Memory B cell (primary cell): Measurements from ENCODE around the gene GALNTL6.
A peak's percentile ranks its signal among the peaks of the same experiment; 100 is the strongest.

ENCODE experiments used
- ATAC-seq: fragments of 150-1000 bp; cut with Tn5 transposase; 2 replicates; pipeline ENCODE4 v1.10.0; 2021; ENCODE audit warnings: low read depth, mild to moderate bottlenecking, moderate library complexity
- DNase-seq, 2 donors: peaks; one replicate each; pipeline ENCODE4 v3.0.0; 2022; ENCODE audit warnings: low spot score in 2 of 2
- H3K27ac Mint-ChIP-seq: one replicate; pipeline ENCODE4 v1.8.0; 2022; ENCODE audit warnings: mild to moderate bottlenecking, moderate library complexity, mixed read lengths
- H3K27me3 Mint-ChIP-seq: one replicate; pipeline ENCODE4 v1.8.0; 2022; ENCODE audit warnings: mixed read lengths
- H3K36me3 Mint-ChIP-seq: one replicate; pipeline ENCODE4 v1.8.0; 2022; ENCODE audit warnings: mild to moderate bottlenecking, mixed read lengths
- H3K4me1 Mint-ChIP-seq: one replicate; pipeline ENCODE4 v1.8.0; 2022; ENCODE audit warnings: mixed read lengths
- H3K4me3 Mint-ChIP-seq: one replicate; pipeline ENCODE4 v1.8.0; 2022; ENCODE audit warnings: mild to moderate bottlenecking, moderate library complexity, mixed read lengths
- H3K9me3 Mint-ChIP-seq: one replicate; pipeline ENCODE4 v1.8.0; 2022; ENCODE audit warnings: mixed read lengths

Gene GALNTL6

DNA sequence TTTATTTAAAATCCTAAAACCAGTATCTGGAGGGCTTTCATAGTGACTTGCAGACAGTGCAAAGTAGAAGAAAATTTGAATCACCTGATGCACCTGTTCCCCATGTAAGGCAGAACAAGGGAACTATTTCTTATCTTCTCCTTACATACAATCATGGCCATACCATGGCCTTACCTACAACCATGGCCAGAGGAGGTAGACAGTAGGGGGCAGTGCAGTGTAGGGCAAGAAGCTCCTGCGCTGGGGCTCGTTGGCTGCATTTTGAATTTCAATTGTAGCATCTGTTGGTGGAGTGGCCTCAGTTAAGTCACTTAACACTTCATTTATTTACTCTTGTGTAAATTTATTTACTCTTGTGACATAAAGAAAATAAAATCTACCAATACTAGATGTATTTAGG is 33.0 kb downstream of the GALNTL6 start:
- H3K36me3 Mint-ChIP-seq = no peaks in the 10 kb centered on the region
- H3K27ac Mint-ChIP-seq = no peak overlapping the region
- no peaks in the 10 kb centered on the region for H3K4me1 Mint-ChIP-seq
- peak in 1 of 2 donors; percentile 8 for DNase-seq
- no peak overlapping the region for H3K4me3 Mint-ChIP-seq
- no peaks in the 10 kb centered on the region for H3K9me3 Mint-ChIP-seq
- ATAC-seq = peak; percentile 35
- H3K27me3 Mint-ChIP-seq = no peaks in the 10 kb centered on the region

DNA sequence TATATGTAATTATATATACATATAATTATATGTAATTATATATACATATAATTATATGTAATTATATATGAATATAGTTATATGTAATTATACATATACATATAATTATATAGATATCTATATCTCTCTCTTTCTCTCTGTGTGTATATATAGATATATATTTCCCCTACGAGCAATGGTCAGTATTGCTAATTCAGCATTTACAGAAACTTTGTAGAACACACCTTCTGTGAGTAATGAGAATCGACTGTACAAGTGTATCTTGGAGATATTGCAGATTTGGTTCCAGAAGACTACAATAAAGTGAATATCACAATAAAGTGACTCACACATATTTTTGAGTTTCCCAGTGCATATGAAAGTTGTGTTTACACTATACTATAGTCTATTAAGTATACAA is 33.7 kb downstream of the GALNTL6 start:
- H3K27ac Mint-ChIP-seq = no peak overlapping the region
- H3K27me3 Mint-ChIP-seq = no peaks in the 10 kb centered on the region
- no peaks in the 10 kb centered on the region for H3K36me3 Mint-ChIP-seq
- H3K9me3 Mint-ChIP-seq = no peaks in the 10 kb centered on the region
- no peak overlapping the region for H3K4me3 Mint-ChIP-seq
- no peak for ATAC-seq
- no peaks in the 10 kb centered on the region for H3K4me1 Mint-ChIP-seq
- no peak for DNase-seq

DNA sequence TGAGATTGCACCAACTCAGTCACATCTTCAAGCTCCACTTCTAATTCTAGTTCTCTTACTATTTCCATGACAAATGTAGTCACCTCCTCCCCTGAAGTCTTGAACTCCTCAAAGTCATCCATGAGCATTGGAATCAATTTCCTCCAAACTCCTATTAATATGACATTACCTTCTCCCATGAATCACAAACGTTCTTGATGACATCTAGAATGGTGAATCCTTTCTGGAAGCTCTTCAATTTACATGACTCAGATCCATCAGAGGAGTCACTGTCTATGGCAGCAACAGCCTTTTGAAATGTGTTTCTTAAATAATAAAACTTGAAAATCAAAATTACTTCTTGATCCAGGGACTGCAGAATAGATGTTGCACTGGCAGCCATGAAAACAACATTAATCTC is 34.5 kb downstream of the GALNTL6 start:
- H3K36me3 Mint-ChIP-seq = no peaks in the 10 kb centered on the region
- no peaks in the 10 kb centered on the region for H3K27me3 Mint-ChIP-seq
- DNase-seq (no peak), ATAC-seq (no peak)
- H3K9me3 Mint-ChIP-seq = no peaks in the 10 kb centered on the region
- no peak overlapping the region for H3K4me3 Mint-ChIP-seq
- H3K27ac Mint-ChIP-seq = no peak overlapping the region
- peaks cover 2% of the 10 kb centered on the region for H3K4me1 Mint-ChIP-seq

DNA sequence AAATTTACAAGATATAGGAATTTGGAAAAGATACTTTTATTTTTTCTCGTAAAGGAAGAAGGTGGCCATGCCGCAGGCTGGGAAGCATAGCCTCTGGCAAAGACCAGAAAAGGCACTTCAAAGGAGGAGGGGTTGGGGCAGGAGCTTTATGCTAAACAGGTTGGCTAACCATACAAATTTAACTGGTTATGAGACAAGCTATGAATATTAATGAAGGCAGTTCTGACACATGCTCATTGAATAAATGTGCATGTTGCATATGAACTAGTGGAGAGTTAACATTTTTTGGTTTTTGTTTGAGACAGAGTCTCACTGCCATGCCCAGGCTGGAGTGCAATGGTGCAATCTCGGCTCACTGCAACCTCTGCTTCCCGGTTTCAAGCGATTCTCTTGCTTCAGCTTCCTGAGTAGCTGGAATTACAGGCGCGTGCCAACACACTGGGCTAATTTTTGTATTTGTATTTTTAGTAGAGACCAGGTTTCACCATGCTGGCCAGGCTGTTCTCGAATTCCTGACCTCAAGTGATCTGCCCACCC is 36.5 kb downstream of the GALNTL6 start:
- H3K27me3 Mint-ChIP-seq = no peaks in the 10 kb centered on the region
- no peaks in the 10 kb centered on the region for H3K9me3 Mint-ChIP-seq
- H3K4me1 Mint-ChIP-seq = peaks cover 4% of the 10 kb centered on the region
- H3K4me3 Mint-ChIP-seq = no peak overlapping the region
- no peak for ATAC-seq
- H3K27ac Mint-ChIP-seq = no peak overlapping the region
- DNase-seq = no peak
- no peaks in the 10 kb centered on the region for H3K36me3 Mint-ChIP-seq

DNA sequence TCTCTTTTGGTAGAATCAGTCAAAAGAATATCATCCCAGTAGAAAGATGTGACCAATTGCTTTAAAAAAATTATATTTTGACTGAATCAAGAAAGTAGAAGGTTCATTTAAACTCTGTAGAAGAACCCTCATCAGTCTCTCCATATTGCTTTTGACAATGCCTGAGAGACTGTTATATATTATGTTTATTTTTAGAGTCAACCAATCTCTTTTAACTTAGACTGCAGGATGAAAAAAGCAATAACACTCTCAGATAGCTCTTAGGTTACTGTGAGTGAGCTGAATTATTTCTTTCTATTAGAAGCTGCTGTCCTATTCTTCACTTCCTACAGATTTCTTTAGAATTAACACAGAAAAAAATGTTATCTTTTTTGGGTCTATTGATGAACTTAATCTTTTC is 38.1 kb downstream of the GALNTL6 start:
- ATAC-seq = no peak
- H3K27ac Mint-ChIP-seq = no peak overlapping the region
- no peak overlapping the region for H3K4me3 Mint-ChIP-seq
- H3K27me3 Mint-ChIP-seq = no peaks in the 10 kb centered on the region
- peaks cover 4% of the 10 kb centered on the region for H3K4me1 Mint-ChIP-seq
- H3K36me3 Mint-ChIP-seq = no peaks in the 10 kb centered on the region
- no peaks in the 10 kb centered on the region for H3K9me3 Mint-ChIP-seq
- no peak for DNase-seq

DNA sequence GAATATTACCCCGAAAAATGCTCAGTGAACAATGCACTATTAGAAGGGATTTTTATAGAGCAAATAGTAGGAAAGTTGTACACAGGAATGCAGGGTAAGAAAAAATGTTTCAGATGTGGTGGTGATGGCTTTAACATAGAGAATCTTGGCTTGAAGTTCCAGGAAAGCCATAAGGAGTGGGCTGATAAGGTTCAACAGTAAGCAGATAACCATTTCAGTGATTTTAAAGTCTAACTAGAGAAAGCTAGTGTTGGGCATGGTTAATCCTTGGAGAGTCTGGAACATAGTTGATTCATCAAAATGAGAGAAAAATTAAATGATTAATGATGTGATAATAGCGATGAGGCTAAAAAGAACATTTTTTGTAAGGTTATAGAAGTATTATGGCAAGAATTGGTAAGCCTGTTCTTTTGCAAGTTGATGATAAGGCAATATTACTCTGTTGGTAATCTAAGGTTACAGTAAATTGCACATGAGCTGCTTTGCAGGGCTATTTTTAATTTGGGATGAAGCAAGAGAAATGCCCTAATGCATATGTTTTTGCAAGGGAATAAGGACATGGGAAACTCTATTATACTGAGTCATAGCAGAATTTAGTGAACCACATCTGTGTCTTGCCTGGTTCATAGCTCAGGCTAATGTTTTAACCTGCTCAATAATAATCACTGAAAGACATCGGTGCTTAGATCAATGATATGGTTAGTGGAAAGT is 44.3 kb downstream of the GALNTL6 start:
- no peak for ATAC-seq
- H3K36me3 Mint-ChIP-seq = no peaks in the 10 kb centered on the region
- H3K27ac Mint-ChIP-seq = no peak overlapping the region
- H3K4me1 Mint-ChIP-seq = peaks cover 2% of the 10 kb centered on the region
- no peaks in the 10 kb centered on the region for H3K9me3 Mint-ChIP-seq
- no peak overlapping the region for H3K4me3 Mint-ChIP-seq
- DNase-seq = no peak
- no peaks in the 10 kb centered on the region for H3K27me3 Mint-ChIP-seq

DNA sequence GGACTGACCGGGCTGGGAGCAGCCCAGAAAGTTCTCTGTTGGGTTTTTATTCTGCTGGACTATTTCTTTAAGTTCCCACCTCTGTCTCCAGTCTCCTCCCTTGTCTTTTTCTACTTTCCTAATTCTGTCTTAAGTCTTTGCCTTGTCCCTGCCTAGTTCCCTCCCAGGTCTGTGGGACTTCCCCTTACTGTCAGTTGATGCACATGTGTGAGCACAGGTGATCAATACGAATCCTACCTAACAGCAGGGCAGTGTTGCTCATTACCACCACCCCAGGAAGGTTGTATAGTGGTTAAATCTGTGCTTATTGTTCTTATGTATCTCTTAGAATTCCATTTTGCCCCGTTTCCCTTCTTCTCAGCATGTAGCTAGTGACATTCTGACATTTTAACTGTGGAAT is 62.1 kb downstream of the GALNTL6 start:
- no peak for DNase-seq
- no peak overlapping the region for H3K4me3 Mint-ChIP-seq
- H3K27ac Mint-ChIP-seq = no peak overlapping the region
- no peaks in the 10 kb centered on the region for H3K36me3 Mint-ChIP-seq
- no peaks in the 10 kb centered on the region for H3K9me3 Mint-ChIP-seq
- peak; percentile 78 for ATAC-seq
- peaks cover 3% of the 10 kb centered on the region for H3K4me1 Mint-ChIP-seq
- H3K27me3 Mint-ChIP-seq = no peaks in the 10 kb centered on the region

DNA sequence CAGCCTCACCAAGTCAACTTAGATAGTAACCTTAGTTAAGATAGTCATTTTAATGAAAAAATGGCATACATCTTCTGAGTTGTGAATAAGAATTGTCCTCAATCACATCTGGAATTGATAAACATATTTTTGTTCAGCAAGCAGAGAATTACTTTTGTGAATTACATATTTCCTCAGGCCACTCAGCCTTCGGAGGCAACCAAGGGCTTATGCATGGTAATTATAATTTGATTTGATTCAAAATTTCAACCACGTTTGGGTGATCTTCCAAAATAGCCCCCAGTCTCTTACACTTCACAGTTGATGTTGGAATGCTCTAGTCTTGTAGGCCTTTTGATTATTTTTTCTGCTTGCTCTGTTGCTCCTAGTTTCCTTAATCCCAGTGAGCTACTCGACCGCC is 63.4 kb downstream of the GALNTL6 start:
- peaks cover 3% of the 10 kb centered on the region for H3K4me1 Mint-ChIP-seq
- no peaks in the 10 kb centered on the region for H3K36me3 Mint-ChIP-seq
- no peaks in the 10 kb centered on the region for H3K9me3 Mint-ChIP-seq
- DNase-seq (no peak), ATAC-seq (no peak)
- no peak overlapping the region for H3K27ac Mint-ChIP-seq
- H3K4me3 Mint-ChIP-seq = no peak overlapping the region
- no peaks in the 10 kb centered on the region for H3K27me3 Mint-ChIP-seq

DNA sequence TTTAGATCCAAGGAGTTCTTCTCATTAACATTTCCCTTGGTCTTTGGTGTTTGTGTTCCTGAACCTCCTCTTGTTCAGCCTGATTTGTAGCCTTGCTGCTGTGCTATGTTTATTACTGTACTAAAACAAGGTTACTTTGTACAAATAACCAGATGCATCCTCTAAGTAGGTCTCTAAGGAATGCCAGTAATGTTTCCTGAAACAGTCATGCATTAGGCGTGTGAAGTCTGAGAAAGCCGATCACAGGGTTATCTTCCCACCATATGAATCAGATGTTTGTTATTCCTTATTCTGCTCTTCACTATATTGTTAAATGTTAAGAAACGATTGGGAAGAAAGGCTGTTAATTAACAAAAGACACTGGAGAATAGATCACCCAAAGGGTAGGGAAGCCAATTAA is 66.9 kb downstream of the GALNTL6 start:
- no peak for DNase-seq
- H3K27me3 Mint-ChIP-seq = no peaks in the 10 kb centered on the region

DNA sequence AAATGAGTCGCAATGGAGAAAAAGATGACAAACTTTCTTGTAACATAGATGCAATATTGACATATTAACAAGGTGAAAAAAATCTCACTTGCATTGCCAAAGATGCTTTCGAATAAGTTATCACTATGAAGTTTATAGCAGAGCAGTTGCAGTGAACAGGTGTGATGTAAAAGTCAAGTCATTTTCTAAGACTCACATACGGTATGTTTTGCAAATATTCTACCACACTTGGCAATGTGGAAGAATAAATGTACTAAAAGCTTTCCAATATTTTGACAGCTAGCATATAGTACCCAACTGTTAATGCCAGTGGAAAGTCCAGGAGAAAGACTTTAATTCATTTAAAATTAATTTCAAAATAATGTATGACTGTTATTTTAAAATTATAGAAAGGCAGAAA is 76.5 kb downstream of the GALNTL6 start:
- peaks cover 5% of the 10 kb centered on the region for H3K9me3 Mint-ChIP-seq
- H3K27ac Mint-ChIP-seq = no peak overlapping the region
- no peak for DNase-seq
- no peaks in the 10 kb centered on the region for H3K36me3 Mint-ChIP-seq
- no peak for ATAC-seq
- H3K4me3 Mint-ChIP-seq = no peak overlapping the region
- no peaks in the 10 kb centered on the region for H3K27me3 Mint-ChIP-seq
- no peaks in the 10 kb centered on the region for H3K4me1 Mint-ChIP-seq

More for the DNA sequence above, 66.9 kb downstream of the GALNTL6 start:
- no peaks in the 10 kb centered on the region for H3K36me3 Mint-ChIP-seq
- ATAC-seq = no peak
- no peaks in the 10 kb centered on the region for H3K9me3 Mint-ChIP-seq
- H3K4me1 Mint-ChIP-seq = peaks cover 3% of the 10 kb centered on the region
- H3K27ac Mint-ChIP-seq = no peak overlapping the region
- H3K4me3 Mint-ChIP-seq = no peak overlapping the region

DNA sequence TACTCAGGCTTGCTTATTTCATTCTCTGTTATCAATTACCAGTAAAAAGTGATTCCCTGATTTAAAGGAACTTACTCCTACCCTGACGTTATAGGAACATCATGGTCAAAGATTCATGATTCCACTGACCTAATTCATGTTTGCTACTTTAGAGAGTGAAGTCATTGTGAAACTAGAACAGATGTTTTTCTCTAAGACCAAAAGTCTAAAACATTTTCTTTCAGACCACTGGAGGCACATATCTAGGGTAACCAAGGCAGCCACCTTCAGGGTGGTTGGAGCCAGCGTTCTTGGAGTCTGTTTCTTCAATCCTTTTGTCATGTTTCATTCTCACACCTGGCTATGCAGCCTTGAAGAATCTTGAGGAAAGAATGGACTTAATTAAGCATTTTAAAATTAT is 77.8 kb downstream of the GALNTL6 start:
- H3K27ac Mint-ChIP-seq = no peak overlapping the region
- no peaks in the 10 kb centered on the region for H3K4me1 Mint-ChIP-seq
- DNase-seq = no peak
- no peak overlapping the region for H3K4me3 Mint-ChIP-seq
- H3K27me3 Mint-ChIP-seq = no peaks in the 10 kb centered on the region
- H3K9me3 Mint-ChIP-seq = peaks cover 5% of the 10 kb centered on the region
- no peaks in the 10 kb centered on the region for H3K36me3 Mint-ChIP-seq
- no peak for ATAC-seq

DNA sequence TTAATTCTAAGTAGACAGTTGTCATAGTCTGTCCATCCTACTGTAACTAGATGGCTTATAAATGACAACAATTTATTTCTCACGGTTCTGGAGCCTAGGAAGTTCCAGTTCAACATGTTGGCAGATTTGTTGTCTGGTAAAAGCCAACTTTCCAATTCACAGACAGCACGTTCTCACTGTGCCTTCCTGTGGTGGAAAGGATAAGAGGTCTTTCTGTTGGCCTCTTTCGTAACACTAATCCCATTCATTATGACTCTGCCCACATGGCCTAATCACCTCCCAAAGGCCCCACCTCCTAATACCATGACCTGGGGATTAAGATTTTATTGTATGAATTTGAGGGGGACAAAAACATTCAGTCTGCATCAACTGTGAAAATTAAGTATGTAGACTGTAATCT is 83.2 kb downstream of the GALNTL6 start:
- Mint-ChIP-seq H3K9me3 (peaks cover 2% of the 10 kb centered on the region), H3K36me3 (peaks cover 1% of the 10 kb centered on the region), H3K27me3 (no peaks in the 10 kb centered on the region), H3K4me1 (no peaks in the 10 kb centered on the region), H3K4me3 (no peak overlapping the region), H3K27ac (no peak overlapping the region)
- DNase-seq (no peak), ATAC-seq (no peak)

DNA sequence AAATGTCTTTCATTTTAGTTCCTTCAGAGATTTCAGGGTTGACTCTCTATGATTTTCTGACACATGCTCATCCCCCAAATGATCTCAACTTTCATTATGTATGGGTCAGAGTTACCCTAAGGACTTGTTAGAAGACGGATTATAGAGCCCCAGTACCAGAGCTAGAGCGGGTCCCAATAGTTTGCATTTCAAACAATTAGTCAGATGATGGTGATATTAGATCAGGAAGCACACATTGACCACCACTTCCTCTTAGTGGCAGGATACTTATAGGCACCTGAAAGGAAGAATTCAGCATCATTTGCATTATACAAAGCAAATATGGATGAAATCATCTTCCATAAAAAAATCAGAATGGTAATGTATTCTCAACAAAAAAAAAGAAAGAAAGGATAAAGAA is 106.1 kb downstream of the GALNTL6 start:
- ATAC-seq = no peak
- DNase-seq = no peak
- Mint-ChIP-seq H3K4me1 (peaks cover 4% of the 10 kb centered on the region), H3K9me3 (peaks cover 3% of the 10 kb centered on the region), H3K36me3 (no peaks in the 10 kb centered on the region), H3K27me3 (no peaks in the 10 kb centered on the region), H3K27ac (no peak overlapping the region), H3K4me3 (no peak overlapping the region)

DNA sequence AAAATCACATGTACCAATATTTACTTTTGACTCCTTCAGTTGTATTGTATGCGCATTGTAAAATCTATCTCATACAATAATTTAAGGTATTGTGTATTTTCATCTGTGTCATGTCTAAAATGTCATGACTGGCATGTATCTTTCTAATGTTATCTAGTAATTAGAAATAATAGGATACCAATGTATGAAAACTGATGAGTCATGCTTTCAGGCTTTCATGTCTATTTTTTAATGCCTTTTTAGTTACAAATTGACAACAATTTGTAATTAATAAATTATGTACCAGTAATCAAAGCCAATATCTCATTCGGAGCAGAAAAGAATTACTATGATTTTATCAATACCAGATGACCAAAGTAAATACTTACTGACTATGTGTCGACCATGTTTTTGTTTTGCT is 107.7 kb downstream of the GALNTL6 start:
- ATAC-seq (no peak), DNase-seq (no peak)
- Mint-ChIP-seq H3K27ac (no peak overlapping the region), H3K4me3 (no peak overlapping the region), H3K36me3 (no peaks in the 10 kb centered on the region), H3K9me3 (peaks cover 3% of the 10 kb centered on the region), H3K27me3 (no peaks in the 10 kb centered on the region), H3K4me1 (peaks cover 4% of the 10 kb centered on the region)

DNA sequence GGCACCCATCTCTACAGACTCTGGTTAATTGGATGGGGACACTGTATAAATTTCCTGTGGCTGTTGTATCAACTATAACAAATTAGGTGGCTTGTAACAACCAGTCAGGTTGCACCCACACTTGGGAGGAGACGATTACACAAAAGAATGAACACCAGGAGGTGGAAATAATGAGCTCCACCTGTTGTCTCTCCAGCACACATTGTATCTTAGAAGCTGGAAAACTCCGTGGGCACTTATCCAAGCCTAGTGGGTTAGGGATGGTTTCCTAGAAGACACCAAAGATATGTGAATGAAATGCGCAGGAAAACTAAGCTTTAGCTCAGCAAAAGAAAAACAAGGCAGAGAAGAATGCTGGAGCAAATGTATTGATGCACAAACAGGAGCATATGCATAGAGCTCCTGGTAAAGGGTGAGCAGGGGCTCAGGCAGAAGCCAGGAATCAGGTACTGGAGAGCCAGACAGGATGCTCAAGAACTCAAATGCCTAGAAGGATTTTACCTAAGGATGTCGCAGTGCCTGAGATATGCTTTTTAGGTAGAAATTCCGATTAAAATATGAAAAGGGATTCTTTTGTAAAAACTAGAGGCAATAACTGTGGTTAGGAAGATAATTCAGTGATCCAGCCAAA is 111.7 kb downstream of the GALNTL6 start:
- ATAC-seq (no peak), DNase-seq (no peak)
- no peaks in the 10 kb centered on the region for H3K27me3 Mint-ChIP-seq
- no peaks in the 10 kb centered on the region for H3K9me3 Mint-ChIP-seq
- no peaks in the 10 kb centered on the region for H3K4me1 Mint-ChIP-seq
- H3K27ac Mint-ChIP-seq = no peak overlapping the region
- no peaks in the 10 kb centered on the region for H3K36me3 Mint-ChIP-seq
- H3K4me3 Mint-ChIP-seq = no peak overlapping the region
